Pancreas (tissue), 10 donors: ENCODE results near the gene IL18RAP. TPM values are rescaled to one million over a fixed set of nuclear protein-coding genes. Genes with fewer than 3 reads are reported as not detected.

Experiments used
- ATAC-seq, 4 donors: fragments of 200-7000 bp; cut with Tn5 transposase; one replicate each; pipeline versions ENCODE4 v1.8.0 to v1.9.1; 2020; ENCODE audit warnings: mild to moderate bottlenecking in 4 of 4, moderate library complexity in 4 of 4
- DNase-seq, 6 donors: peaks; one replicate each; pipeline ENCODE4 v3.0.0-alpha.2; 2020
- FAIRE-seq: peaks from 2 replicates; lab custom pipeline; 2012; peaks lifted over from hg19 to GRCh38; lab: Jason Lieb, UNC
- H3K27ac ChIP-seq, 4 donors: fragments of 200-600 bp; sonication (generic); 1 replicate in 3 of 4; 2 replicates in 1 of 4; pipeline versions ENCODE4 v1.5.0 to v1.8.0; 2020
- H3K27me3 ChIP-seq, 4 donors: fragments of 200-600 bp; one replicate each; pipeline ENCODE4 v1.8.0; 2021
- H3K36me3 ChIP-seq, 3 donors: fragments of 200-600 bp; sonication (generic) in 1 of 3; one replicate each; pipeline versions ENCODE4 v1.5.0 to v1.8.0; 2020 to 2021
- H3K4me1 ChIP-seq, 3 donors: fragments of 200-600 bp; one replicate each; pipeline ENCODE4 v1.8.0; 2021
- H3K4me3 ChIP-seq, 4 donors: fragments of 200-600 bp; sonication (generic) in 2 of 4; one replicate each; pipeline versions ENCODE4 v1.5.0 to v1.8.0; 2020 to 2021
- H3K9me3 ChIP-seq, 4 donors: fragments of 200-600 bp; one replicate each; pipeline ENCODE4 v1.8.0; 2021
- WGBS, 2 donors: extraction: QIAGEN DNeasy Blood & Tissue Kit; methylation state at CpG; one replicate each; pipeline ENCODE4 v1.1.7; 2013; 5-methylcytosine and 5-hydroxymethylcytosine counted together
- intact Hi-C, 3 donors: fragments of 100-400 bp; cut with DNase I; formaldehyde crosslinking; loops; one replicate each; pipeline versions ENCODE4 v1.11.1 to v1.14.2; 2022
- polyA plus RNA-seq, 2 donors: library from polyadenylated mRNA; stranded (reverse); fragments of 200-250 nt; gene quantifications; one replicate each; pipeline ENCODE4 v1.2.3, GENCODE V29; 2013
- total RNA-seq, 6 donors: library from RNA; stranded (reverse); fragmentation: NEBNext Ultra II Directional in 4 of 6; extraction: Animal tissue kit (Norgen Biotek cat#: 25700) in 4 of 6; gene quantifications; one replicate each; pipeline versions ENCODE4 v1.2.1 to v1.2.4, GENCODE V29; 2021 to 2023
- TF ChIP-seq, protein P1 (sequence below), 4 donors: fragments of 200-600 bp; sonication (generic) in 3 of 4; IDR thresholded peaks; one replicate each; pipeline versions ENCODE4 v1.5.0 to v1.8.0; 2021; ENCODE audit warnings: antibody characterized with exemption in 4 of 4
- donor health status: healthy with polysubstance abuse.
- donor health status: DM: no; HTN: no; CAD: no; lungs with moderate emphysema.
- donor health status: DM: no; HTN: no; CAD: no.
- donor health status: control.
- donor health status: control.
- donor health status: Bipolar disorder and iron deficiency.
- donor health status: DM: yes; HTN: yes; CAD: no.
- donor health status: DM: no; HTN: no; CAD: no.
- donor health status: DM: no; HTN: no; CAD: no.
- donor health status: DM: yes; HTN: yes; CAD: no.

IL18RAP gene
- total and polyA plus RNA-seq, 8 donors = 0.11 to 0.61 (median 0.24) TPM

DNA sequence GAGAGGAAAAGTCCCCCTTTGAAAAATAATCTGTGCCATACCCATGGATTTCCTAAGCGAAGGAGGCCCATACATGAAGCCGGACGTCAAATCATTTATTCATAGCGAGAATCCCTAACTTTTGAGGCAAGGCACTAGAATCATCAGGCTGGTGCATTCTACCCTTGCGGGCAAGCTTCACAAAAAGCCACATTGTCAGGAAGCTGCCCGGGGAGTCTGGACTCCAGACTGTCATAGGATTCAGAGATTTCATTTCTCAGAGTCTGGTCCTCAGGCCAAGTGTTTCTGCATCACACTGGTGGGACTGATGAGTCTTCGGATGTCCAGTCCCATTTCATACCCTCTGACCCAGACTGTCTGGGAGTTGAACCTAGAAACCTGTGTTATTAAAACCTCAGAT is 59.0 kb downstream of the IL18RAP start:
- Histone ChIP-seq H3K4me3 (no peak overlapping the region), H3K9me3 (no peaks in the 10 kb centered on the region), H3K27me3 (no peaks in the 10 kb centered on the region), H3K4me1 (no peaks in the 10 kb centered on the region), H3K27ac (no peak overlapping the region), H3K36me3 (no peaks in the 10 kb centered on the region)
- 73 to 79% methylated on average over 7 of the region's 7 CpGs for WGBS, 2 donors
- TF ChIP-seq, protein P1, sequence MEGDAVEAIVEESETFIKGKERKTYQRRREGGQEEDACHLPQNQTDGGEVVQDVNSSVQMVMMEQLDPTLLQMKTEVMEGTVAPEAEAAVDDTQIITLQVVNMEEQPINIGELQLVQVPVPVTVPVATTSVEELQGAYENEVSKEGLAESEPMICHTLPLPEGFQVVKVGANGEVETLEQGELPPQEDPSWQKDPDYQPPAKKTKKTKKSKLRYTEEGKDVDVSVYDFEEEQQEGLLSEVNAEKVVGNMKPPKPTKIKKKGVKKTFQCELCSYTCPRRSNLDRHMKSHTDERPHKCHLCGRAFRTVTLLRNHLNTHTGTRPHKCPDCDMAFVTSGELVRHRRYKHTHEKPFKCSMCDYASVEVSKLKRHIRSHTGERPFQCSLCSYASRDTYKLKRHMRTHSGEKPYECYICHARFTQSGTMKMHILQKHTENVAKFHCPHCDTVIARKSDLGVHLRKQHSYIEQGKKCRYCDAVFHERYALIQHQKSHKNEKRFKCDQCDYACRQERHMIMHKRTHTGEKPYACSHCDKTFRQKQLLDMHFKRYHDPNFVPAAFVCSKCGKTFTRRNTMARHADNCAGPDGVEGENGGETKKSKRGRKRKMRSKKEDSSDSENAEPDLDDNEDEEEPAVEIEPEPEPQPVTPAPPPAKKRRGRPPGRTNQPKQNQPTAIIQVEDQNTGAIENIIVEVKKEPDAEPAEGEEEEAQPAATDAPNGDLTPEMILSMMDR (IDR thresholded peaks at IDR 0.05) = no peak
- ATAC-seq (no peak), DNase-seq (no peak), FAIRE-seq (no peak)
- intact Hi-C loops = no loop called here

DNA sequence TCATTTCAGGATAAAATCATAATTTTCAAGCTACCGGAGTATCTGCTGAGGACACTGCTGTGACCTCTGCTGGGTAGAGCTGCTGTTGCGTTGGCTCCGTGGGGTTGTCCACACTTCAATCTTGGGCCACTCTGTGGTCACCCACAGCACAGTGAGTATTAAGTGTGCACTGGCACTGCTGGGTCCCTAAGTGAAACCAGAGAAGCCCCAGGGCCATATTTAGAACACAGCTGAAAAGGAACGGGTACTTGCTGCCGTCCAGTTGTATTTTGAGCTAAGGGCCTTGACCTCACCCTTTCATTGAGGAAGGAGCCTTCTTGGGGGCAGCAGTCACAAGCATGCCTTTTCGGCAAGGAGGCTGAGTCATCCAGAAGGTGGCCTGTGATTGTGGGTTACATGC is 60.1 kb downstream of the IL18RAP start:
- FAIRE-seq = no peak
- Histone ChIP-seq H3K4me3 (no peak overlapping the region), H3K4me1 (no peaks in the 10 kb centered on the region), H3K27me3 (no peaks in the 10 kb centered on the region), H3K36me3 (no peaks in the 10 kb centered on the region), H3K27ac (no peak overlapping the region), H3K9me3 (no peaks in the 10 kb centered on the region)
- intact Hi-C loops = no loop called here
- DNase-seq = no peak
- 81 to 90% methylated on average over 6 of the region's 6 CpGs for WGBS, 2 donors
- ATAC-seq = no peak
- TF ChIP-seq, protein P1 (IDR thresholded peaks at IDR 0.05) = no peak

DNA sequence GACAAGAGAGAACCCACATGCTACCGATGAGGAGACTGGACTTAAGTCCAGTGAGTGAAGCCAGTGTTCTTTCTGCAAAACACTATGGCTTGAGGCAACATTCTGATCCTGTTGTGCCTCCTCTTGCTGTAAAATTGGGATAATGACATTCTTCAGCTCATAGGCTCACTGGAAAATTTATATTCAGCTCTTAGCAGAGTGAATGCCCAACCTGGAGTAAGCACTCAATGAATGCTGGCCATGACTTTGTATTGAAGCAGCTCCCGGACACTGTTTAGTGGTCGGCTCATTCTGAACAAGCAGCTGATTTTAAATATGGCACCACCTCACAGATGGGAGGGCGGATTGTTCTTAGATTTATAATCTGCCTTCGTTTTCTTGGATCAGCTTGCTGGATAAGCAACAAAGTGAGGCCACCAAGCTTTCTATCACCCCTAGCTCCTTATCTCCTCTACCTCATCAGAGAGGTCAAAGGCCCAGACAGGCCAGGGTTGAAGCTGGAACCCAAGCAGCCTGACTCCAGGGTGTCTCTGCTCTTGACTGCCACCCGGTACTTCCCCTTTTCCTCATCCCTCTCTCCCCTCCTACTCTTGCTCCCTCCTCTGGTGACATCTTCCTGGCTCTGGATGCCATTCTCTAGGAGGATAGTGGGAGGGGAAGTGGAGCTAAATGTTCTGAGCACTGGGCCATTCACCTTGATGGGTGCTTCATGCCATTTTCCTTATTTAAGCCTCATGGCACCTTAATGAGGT is 61.5 kb downstream of the IL18RAP start:
- TF ChIP-seq, protein P1 (IDR thresholded peaks at IDR 0.05) = no peak
- Histone ChIP-seq H3K27ac (no peak overlapping the region), H3K4me3 (no peak overlapping the region), H3K27me3 (no peaks in the 10 kb centered on the region), H3K4me1 (no peaks in the 10 kb centered on the region), H3K9me3 (no peaks in the 10 kb centered on the region), H3K36me3 (no peaks in the 10 kb centered on the region)
- no peak for ATAC-seq
- intact Hi-C loops = no loop called here
- no peak for DNase-seq
- FAIRE-seq = no peak
- WGBS, 2 donors = 82 to 85% methylated on average over 6 of the region's 6 CpGs

DNA sequence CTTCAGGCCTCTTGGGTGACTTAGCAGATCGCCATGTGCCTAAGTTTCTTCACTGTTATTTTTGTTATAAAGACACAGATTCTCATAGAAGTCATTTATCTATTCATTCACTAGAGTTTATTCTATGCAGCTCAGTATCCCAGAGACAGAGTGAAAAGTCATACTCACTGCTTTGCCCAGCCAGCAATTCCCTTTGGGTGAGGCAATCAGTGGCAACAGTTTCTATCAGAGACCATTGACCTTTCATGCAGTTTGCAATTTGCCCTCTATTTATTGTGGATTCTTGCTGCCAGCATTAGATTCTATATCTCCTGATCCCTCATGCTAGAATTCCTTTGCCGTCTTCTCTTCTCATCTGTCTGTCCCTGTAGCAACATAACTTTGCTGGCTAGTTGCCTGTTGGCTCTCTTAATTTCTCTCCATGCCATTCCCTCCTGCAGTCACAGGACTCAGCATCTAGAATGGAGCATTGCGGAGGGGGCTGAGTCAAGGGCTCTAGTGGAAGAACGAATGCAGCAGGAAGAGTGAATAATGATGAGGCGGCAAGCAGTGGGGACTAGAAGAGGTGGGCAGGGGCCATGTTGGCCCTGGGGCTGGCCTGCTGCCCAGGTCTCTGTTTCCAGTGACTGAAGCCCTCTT is 62.3 kb downstream of the IL18RAP start:
- Histone ChIP-seq H3K36me3 (no peaks in the 10 kb centered on the region), H3K27ac (no peak overlapping the region), H3K9me3 (no peaks in the 10 kb centered on the region), H3K4me3 (no peak overlapping the region), H3K27me3 (no peaks in the 10 kb centered on the region), H3K4me1 (no peaks in the 10 kb centered on the region)
- DNase-seq = no peak
- TF ChIP-seq, protein P1 (IDR thresholded peaks at IDR 0.05) = no peak
- FAIRE-seq = no peak
- WGBS, 2 donors = 71 to 87% methylated on average over 5 of the region's 5 CpGs
- ATAC-seq = no peak
- intact Hi-C loops = no loop called here
